GM23248 (cell line): Measurements from ENCODE around the gene ARHGAP26. TPM values are rescaled to one million over a fixed set of nuclear protein-coding genes. Genes with fewer than 3 reads are reported as not detected.

Source experiments
- DNase-seq: peaks from one replicate; pipeline ENCODE4 v3.0.0-alpha.2; 2015
- H2AFZ ChIP-seq: fragments of 200-600 bp; sonication (generic); 2 replicates; pipeline ENCODE4 v1.6.1; 2016; ENCODE audit warnings: antibody characterized with exemption
- H3F3A ChIP-seq: fragments of 200-600 bp; sonication (generic); 2 replicates; pipeline ENCODE4 v1.6.1; 2016; ENCODE audit warnings: mild to moderate bottlenecking, antibody characterized with exemption, mixed run types; ENCODE audit not compliant: insufficient read depth
- H3K27ac ChIP-seq: fragments of 200-600 bp; sonication (generic); 2 replicates; pipeline ENCODE4 v1.5.1; 2016; ENCODE audit warnings: mild to moderate bottlenecking
- H3K27me3 ChIP-seq: fragments of 200-600 bp; sonication (generic); replicated peaks from 2 replicates; pipeline ENCODE4 v1.6.1; 2016; ENCODE audit warnings: mild to moderate bottlenecking; ENCODE audit not compliant: insufficient read depth
- H3K36me3 ChIP-seq: fragments of 200-600 bp; sonication (generic); 2 replicates; pipeline ENCODE4 v1.6.1; 2016; ENCODE audit warnings: low read depth, mild to moderate bottlenecking
- H3K4me1 ChIP-seq: fragments of 200-600 bp; sonication (generic); 2 replicates; pipeline ENCODE4 v1.6.1; 2016; ENCODE audit warnings: mild to moderate bottlenecking; ENCODE audit not compliant: insufficient read depth
- H3K4me2 ChIP-seq: fragments of 200-600 bp; sonication (generic); one replicate; pipeline ENCODE4 v1.6.1; 2016; ENCODE audit warnings: mild to moderate bottlenecking; ENCODE audit not compliant: unreplicated experiment
- H3K4me3 ChIP-seq: fragments of 200-600 bp; sonication (generic); 2 replicates; pipeline ENCODE4 v1.5.1; 2016; ENCODE audit warnings: mild to moderate bottlenecking
- H3K79me2 ChIP-seq: fragments of 200-600 bp; sonication (generic); 2 replicates; pipeline ENCODE4 v1.6.1; 2016; ENCODE audit warnings: mild to moderate bottlenecking; ENCODE audit not compliant: insufficient read depth
- H3K9ac ChIP-seq: fragments of 200-600 bp; sonication (generic); 2 replicates; pipeline ENCODE4 v1.6.1; 2016; ENCODE audit warnings: mild to moderate bottlenecking
- H3K9me2 ChIP-seq: fragments of 200-600 bp; sonication (generic); 2 replicates; pipeline ENCODE4 v1.6.1; 2016; ENCODE audit warnings: mixed run types, mild to moderate bottlenecking, moderate library complexity; ENCODE audit not compliant: insufficient read depth
- H3K9me3 ChIP-seq: fragments of 200-600 bp; sonication (generic); one replicate; pipeline ENCODE4 v1.6.1; 2017; ENCODE audit warnings: low read depth
- H4K20me1 ChIP-seq: fragments of 200-600 bp; sonication (generic); 2 replicates; pipeline ENCODE4 v1.6.0; 2016; ENCODE audit not compliant: insufficient read depth
- EZH2 ChIP-seq: fragments of 200-600 bp; sonication (generic); IDR thresholded peaks from 2 replicates; pipeline ENCODE4 v1.6.1; 2018; ENCODE audit warnings: antibody characterized with exemption, mild to moderate bottlenecking; ENCODE audit not compliant: insufficient read depth, poor library complexity, severe bottlenecking
- EZH2phosphoT487 ChIP-seq: fragments of 200-600 bp; sonication (generic); IDR thresholded peaks from 2 replicates; pipeline ENCODE4 v1.6.1; 2018; ENCODE audit warnings: antibody characterized with exemption, moderate library complexity, mild to moderate bottlenecking, low read depth; ENCODE audit not compliant: insufficient read depth
- WGBS, 2 experiments: methylation state at CpG; one replicate each; pipeline ENCODE4 v1.1.6; 2015 to 2017; ENCODE audit warnings: low lambda C conversion rate in 2 of 2, low coverage in 1 of 2; ENCODE audit errors: missing lambda C conversion rate in 2 of 2; 5-methylcytosine and 5-hydroxymethylcytosine counted together
- in situ Hi-C: fragments of 300-500 bp; cut with MboI; formaldehyde crosslinking; loops from 2 replicates; pipeline ENCODE4 v1.15.0; 2020
- polyA plus RNA-seq: library from polyadenylated mRNA; unstranded; fragments of >200 nt; fragmentation: Nextera tagmentation; extraction: Ambion mirVana; gene quantifications from 2 replicates; pipeline ENCODE4 v1.2.1, GENCODE V29; 2016
- total RNA-seq: library from RNA; depleted of rRNA; stranded (reverse); fragments of >200 nt; shearing (Covaris generic); gene quantifications from 2 replicates; pipeline ENCODE4 v1.2.3, GENCODE V29; 2014

ARHGAP26 gene
- total and polyA plus RNA-seq, 2 experiments from 2014 or later = 1.6 to 1.7 TPM

DNA sequence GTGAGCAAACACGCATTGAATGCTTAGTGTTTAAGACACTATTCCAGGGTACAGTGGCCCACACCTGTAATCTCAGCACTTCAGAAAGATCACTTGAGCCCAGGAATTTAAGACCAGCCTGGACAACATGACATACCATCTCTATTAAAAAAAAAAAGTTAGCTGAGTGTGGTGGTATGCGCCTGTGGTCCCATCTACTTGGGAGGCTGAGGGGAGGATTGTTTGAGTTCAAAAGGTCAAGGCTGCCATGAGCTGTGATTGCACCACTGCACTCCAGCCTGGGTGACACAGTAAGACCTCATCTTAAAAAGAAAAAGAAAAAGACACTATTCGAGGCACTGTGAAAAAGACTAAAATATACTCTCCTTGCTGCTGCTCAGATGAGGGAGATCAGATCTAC lies 392.6 kb downstream of the ARHGAP26 start:
- no peak for TF ChIP-seq EZH2
- TF ChIP-seq EZH2phosphoT487 = no peak
- Histone ChIP-seq H3K9me2 (no peaks in the 10 kb centered on the region), H3K4me1 (peaks cover 5% of the 10 kb centered on the region), H3K79me2 (no peaks in the 10 kb centered on the region), H3K27me3 (no peaks in the 10 kb centered on the region), H3K9ac (no peak overlapping the region), H3K36me3 (no peaks in the 10 kb centered on the region), H3K9me3 (no peaks in the 10 kb centered on the region), H3K4me3 (no peak overlapping the region), H4K20me1 (no peaks in the 10 kb centered on the region), H2AFZ (no peak overlapping the region), H3F3A (no peaks in the 10 kb centered on the region), H3K27ac (no peak overlapping the region), H3K4me2 (no peak overlapping the region)
- in situ Hi-C loops = no loop called here
- WGBS, 2 experiments = 98% methylated on average over 3 of the region's 3 CpGs
- DNase-seq = no peak

DNA sequence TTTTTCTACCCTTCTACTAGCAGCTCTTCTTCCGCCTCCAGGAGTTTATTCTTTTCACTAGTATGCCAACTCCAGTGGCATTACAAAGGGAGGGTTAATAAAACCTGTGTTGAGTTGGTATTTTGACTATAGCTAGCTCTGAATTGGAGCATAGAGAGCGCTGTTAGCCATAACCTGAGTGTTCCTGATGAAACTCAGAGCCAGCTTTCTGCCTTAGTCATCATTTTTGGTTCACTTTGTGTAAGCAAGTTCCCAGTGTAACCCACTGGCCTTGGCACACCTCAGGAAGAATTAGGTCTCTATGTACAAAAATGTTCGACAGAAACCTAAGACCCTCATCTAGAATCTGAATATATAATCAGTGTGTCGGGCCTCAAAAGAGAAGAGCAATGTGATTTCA lies 394.4 kb downstream of the ARHGAP26 start:
- in situ Hi-C loops = no loop called here
- Histone ChIP-seq H3K9ac (no peak overlapping the region), H3K4me1 (peaks cover 5% of the 10 kb centered on the region), H3K4me2 (no peak overlapping the region), H3K36me3 (no peaks in the 10 kb centered on the region), H3K27ac (no peak overlapping the region), H3F3A (no peaks in the 10 kb centered on the region), H3K9me2 (no peaks in the 10 kb centered on the region), H3K27me3 (no peaks in the 10 kb centered on the region), H4K20me1 (no peaks in the 10 kb centered on the region), H3K9me3 (no peaks in the 10 kb centered on the region), H3K4me3 (no peak overlapping the region), H3K79me2 (no peaks in the 10 kb centered on the region), H2AFZ (no peak overlapping the region)
- DNase-seq = no peak
- WGBS, 2 experiments = 85 to 90% methylated on average over 4 of the region's 4 CpGs
- TF ChIP-seq EZH2 = no peak
- no peak for TF ChIP-seq EZH2phosphoT487

DNA sequence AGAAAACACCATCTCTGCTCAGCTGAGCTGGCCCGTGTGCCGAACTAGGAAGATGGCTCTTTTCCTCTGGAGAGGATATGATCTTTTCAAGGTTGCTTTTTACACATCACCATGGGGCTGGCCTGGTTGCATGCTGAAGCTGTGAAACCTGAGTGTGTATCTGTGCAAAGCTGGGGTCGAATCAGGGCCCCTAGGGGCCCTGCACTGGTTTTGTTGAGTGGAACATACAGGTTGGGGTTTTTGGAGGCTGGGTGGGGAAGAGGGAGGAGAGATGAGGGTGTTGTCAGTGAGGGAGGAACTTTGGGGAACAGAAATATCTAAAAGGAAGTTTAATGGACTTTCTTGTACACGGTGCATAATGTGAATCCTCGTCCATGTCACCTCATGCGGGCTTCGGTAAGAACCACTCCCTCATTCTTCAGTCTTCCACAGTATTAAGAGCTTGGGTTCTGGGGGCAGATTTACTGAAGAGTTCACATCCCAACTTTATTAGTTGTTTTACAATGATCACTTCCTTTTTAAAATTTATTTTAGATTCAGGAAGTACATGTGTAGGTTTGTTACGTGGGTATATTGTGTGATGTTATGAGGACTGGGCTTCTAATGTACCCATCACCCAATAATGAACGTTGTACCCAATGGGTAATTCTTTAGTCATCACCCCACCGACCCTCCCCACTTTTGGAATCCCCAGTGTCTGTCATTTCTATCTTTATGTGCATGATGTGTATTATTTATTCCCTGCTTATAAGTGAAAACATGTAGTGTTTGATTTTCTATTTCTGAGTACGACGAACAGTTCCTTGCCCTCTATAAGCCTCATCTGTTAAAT lies 395.1 kb downstream of the ARHGAP26 start:
- H3K4me1 ChIP-seq = peaks cover 5% of the 10 kb centered on the region

DNA sequence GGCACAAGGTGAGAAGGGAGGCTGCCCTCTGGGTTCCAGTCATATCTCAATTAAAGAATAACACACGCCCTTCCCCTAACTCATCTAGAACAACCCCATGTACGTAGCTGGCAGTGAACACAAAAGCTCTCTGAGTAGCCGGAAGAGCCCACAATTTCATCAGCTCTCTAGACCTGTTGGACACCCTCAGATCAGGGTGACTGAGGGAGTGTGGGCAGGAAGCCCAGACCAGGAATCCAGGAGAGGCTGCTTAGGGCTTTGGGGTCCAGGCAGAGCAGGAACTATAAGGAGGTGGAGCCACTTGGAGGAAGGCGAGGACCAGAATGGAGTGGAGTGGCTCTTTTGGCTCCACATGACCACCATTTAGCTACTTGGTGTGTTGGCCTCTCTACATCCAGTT lies 395.9 kb downstream of the ARHGAP26 start:
- WGBS, 2 experiments = 84 to 86% methylated on average over 4 of the region's 4 CpGs
- Histone ChIP-seq H3K9me3 (no peaks in the 10 kb centered on the region), H3K4me2 (no peak overlapping the region), H3K27ac (no peak overlapping the region), H3K9me2 (no peaks in the 10 kb centered on the region), H3K79me2 (no peaks in the 10 kb centered on the region), H3F3A (no peaks in the 10 kb centered on the region), H4K20me1 (no peaks in the 10 kb centered on the region), H2AFZ (no peak overlapping the region), H3K4me3 (no peak overlapping the region), H3K4me1 (peaks cover 5% of the 10 kb centered on the region), H3K36me3 (no peaks in the 10 kb centered on the region), H3K27me3 (no peaks in the 10 kb centered on the region), H3K9ac (no peak overlapping the region)
- no peak for DNase-seq
- TF ChIP-seq EZH2phosphoT487 (no peak), EZH2 (no peak)
- in situ Hi-C loops = no loop called here

More for the DNA sequence above, 395.1 kb downstream of the ARHGAP26 start:
- WGBS, 2 experiments = 89% methylated on average over 12 of the region's 12 CpGs
- no peak overlapping the region for H2AFZ ChIP-seq
- no peaks in the 10 kb centered on the region for H3K9me3 ChIP-seq
- H3K4me3 ChIP-seq = no peak overlapping the region
- H3K9ac ChIP-seq = no peak overlapping the region
- no peaks in the 10 kb centered on the region for H3K27me3 ChIP-seq
- in situ Hi-C loops = no loop called here
- no peaks in the 10 kb centered on the region for H3F3A ChIP-seq
- no peak overlapping the region for H3K4me2 ChIP-seq
- no peak overlapping the region for H3K27ac ChIP-seq
- no peaks in the 10 kb centered on the region for H3K79me2 ChIP-seq
- DNase-seq = no peak
- no peaks in the 10 kb centered on the region for H3K36me3 ChIP-seq
- no peaks in the 10 kb centered on the region for H3K9me2 ChIP-seq
- H4K20me1 ChIP-seq = no peaks in the 10 kb centered on the region
- no peak for TF ChIP-seq EZH2phosphoT487
- TF ChIP-seq EZH2 = no peak
